GM21717 (cell line): Measurements from ENCODE around the gene AP2B1.
"Not testable (repeated sequence)": the region's sequence is repeated elsewhere in the genome, so short reads cannot be mapped to it uniquely, and the experiment has no call there.

Experiments used
- ATAC-seq: cut with Tn5 transposase; IDR thresholded peaks from one replicate; pipeline ENCODE4 v1.9.1; 2021; ENCODE audit warnings: mild to moderate bottlenecking, moderate library complexity; ENCODE audit not compliant: unreplicated experiment

Gene AP2B1

GRCh38 chr17:35693662-35694061 is 106.5 kb downstream of the AP2B1 start:
- ATAC-seq: no peak

GRCh38 chr17:35694906-35695305 is 107.8 kb downstream of the AP2B1 start:
- ATAC-seq: no peak

- ATAC-seq: no peak
Measured at GRCh38 chr17:35695613-35696012, 108.5 kb downstream of the AP2B1 start.

- ATAC-seq: no peak
Measured at GRCh38 chr17:35698800-35699199, 111.7 kb downstream of the AP2B1 start.

- ATAC-seq: no peak
Measured at GRCh38 chr17:35700150-35700549, 113.0 kb downstream of the AP2B1 start.

- ATAC-seq: no peak
Measured at GRCh38 chr17:35701491-35701890, 114.4 kb downstream of the AP2B1 start.

DNA sequence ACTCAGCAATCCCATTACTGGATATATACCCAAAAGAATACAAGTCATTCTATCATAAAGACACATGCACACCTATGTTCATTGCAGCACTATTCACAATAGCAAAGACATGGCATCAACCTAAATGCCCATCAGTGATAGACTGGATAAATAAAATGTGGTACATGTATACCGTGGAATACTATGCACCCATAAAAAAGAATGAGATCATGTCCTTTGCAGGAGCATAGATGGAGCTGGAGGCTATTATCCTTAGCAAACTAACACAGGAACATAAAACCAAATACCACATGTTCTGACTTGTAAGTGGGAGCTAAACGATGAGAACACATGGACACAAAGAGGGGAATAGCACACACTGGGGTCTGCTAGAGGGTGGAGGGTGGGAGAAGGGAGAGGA is 116.2 kb downstream of the AP2B1 start:
- ATAC-seq: not testable (repeated sequence)

- ATAC-seq: no peak
Measured at GRCh38 chr17:35705230-35705629, 118.1 kb downstream of the AP2B1 start.

GRCh38 chr17:35705705-35706104 is 118.6 kb downstream of the AP2B1 start:
- no peak for ATAC-seq

- ATAC-seq: no peak
Measured at GRCh38 chr17:35708149-35708548, 121.0 kb downstream of the AP2B1 start.

GRCh38 chr17:35708951-35709350 is 121.8 kb downstream of the AP2B1 start:
- ATAC-seq: no peak

DNA sequence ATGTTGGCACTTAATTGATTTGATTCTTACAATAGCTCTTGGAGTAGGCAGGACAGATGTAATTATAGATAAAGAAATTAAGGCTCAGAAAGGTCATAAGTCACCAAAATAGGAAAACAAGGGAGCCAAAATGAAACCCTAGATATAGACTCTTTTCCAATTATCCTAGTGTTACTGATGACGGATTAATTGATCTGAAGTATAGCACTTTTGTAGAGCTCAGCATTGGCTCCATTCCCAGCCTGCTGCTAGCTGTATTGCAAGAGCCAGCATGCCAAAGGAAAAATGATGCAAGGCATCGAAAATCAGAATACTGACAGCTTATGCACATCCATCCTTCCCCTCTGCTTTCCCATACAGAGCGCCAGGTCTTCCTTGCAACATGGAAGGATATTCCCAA is 122.8 kb downstream of the AP2B1 start:
- no peak for ATAC-seq

- no peak for ATAC-seq
Measured at GRCh38 chr17:35710950-35711349, 123.8 kb downstream of the AP2B1 start.

- ATAC-seq: no peak
Measured at GRCh38 chr17:35713069-35713728, 126.1 kb downstream of the AP2B1 start.

DNA sequence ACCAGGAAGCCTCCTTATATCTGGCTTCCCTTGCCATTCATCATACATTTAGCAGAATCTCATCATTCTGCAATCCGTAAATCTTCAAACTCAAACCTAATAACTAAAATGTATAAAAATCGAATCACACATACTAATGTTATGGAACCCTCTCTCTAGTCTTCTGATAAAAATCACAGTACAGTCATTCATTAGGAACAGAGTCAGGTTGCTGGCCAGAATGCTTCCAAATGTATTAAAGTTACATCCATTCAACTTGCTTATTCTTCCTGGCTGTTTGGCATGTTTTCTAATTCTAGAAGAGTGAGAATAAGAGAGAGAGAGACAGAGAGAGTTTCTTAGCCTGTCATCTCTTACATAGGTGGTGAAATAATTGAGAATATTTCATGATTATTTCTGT is 127.9 kb downstream of the AP2B1 start:
- no peak for ATAC-seq

- no peak for ATAC-seq
Measured at GRCh38 chr17:35715416-35715815, 128.3 kb downstream of the AP2B1 start.

- ATAC-seq: no peak
Measured at GRCh38 chr17:35716173-35716572, 129.1 kb downstream of the AP2B1 start.

DNA sequence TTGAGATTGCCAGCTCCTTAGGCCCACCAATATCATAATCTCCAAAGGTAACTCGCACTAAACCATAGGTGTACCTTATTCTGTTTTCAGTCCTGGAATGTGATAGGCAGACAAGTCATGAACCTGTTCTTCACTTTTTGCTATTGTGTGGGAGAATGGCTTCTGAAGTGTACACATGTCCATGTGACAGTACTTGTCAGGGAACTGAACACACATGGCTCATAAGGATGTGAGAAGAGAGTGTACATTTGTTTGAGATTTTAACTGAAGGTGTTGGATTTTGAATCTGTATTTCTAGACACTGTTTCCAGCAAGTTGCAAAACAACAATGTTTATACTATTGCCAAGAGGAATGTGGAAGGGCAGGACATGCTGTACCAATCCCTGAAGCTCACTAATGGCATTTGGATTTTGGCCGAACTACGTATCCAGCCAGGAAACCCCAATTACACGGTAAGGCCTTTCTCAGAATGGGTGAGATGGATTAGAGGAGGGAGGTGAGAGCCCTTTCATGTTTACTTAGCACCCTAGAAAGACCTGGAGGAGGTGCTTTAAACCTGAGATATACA is 129.9 kb downstream of the AP2B1 start:
- no peak for ATAC-seq

DNA sequence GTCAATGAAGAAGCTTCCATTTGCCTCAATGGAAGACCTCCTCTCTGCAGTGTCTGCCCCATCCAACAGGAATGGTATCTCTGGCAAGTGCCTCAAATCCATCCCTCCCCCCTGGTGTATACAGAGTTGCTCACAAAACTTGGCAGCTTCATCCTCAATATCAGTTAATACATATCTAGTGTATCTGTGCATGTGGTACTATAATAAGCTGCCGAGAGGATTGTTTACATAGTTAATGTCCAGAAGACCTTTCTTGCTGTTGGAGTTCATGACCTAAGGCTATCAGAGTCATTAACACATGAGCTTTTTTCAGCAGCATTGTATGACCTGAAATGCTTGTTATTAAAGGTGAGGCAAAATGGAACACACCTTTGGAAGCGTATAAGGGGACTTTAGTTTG is 130.4 kb downstream of the AP2B1 start:
- no peak for ATAC-seq

DNA sequence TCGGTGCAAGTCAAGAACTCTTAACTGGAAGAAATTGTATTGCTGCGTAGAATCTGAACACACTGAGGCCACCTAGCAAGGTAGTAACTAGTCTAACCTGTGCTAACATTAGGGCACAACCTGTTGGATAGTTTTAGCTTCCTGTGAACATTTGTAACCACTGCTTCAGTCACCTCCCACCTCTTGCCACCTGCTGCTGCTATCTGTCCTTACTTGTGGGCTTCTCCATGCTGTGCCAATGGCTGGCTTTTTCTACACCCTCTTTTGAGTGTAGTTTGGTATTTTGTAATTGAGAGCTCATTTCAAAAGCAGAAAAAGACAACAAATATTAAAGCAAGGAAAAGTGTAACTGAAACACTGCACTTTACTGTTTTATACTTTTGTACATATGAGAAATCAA is 136.6 kb downstream of the AP2B1 start:
- no peak for ATAC-seq

GRCh38 chr17:35725058-35725457 is 137.9 kb downstream of the AP2B1 start:
- ATAC-seq: no peak

DNA sequence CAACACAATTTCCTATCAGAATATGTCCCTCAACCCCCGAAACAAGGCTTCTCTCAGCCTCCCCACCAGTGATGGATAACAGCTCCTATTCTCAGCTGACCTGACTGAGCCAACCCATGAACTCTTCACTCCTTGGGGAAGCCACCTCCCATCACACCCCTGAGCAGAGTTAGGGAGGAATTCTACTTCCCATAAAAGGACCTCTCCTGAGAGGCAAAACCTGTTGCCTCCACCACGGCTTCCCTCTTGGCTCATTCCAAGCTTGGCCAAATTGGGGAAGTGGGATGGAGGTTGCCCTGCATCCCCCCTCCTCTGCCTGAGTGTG is 138.6 kb downstream of the AP2B1 start:
- ATAC-seq: no peak
